Measurements from ENCODE around the gene AGAP1.

GRCh38 chr2:235831755-235832154 is 337.9 kb downstream of the AGAP1 start:
- TF ChIP-seq POLR2A (IDR thresholded peaks at IDR 0.05) = no peak
- no peak for TF ChIP-seq CTCF (IDR thresholded peaks at IDR 0.05)
